Panc1 (cell line): Measurements from ENCODE around the gene COG3. TPM values are rescaled to one million over a fixed set of nuclear protein-coding genes. Genes with fewer than 3 reads are reported as not detected.

Experiments used
- ATAC-seq: fragments of 200-7000 bp; cut with Tn5 transposase; 2 replicates; pipeline ENCODE4 v1.9.1; 2020; ENCODE audit warnings: mild to moderate bottlenecking, moderate library complexity
- BruUV-seq: library from RNA; stranded (reverse); fragments of 400-500 nt; replicated peaks from 2 replicates; lab custom pipeline; 2021; lab: Mats Ljungman, UMichigan
- CTCF ChIA-PET: fragments of 300-600 bp; sonication (Branson Sonifier 250); formaldehyde crosslinking; loops from one replicate; lab custom pipeline; 2022; ENCODE audit warnings: antibody characterized with exemption; lab: Charles Lee
- POLR2A ChIA-PET: fragments of 300-600 bp; sonication (Branson Sonifier 250); formaldehyde crosslinking; loops from one replicate; lab custom pipeline; 2022; ENCODE audit warnings: antibody characterized with exemption; lab: Charles Lee
- DNase-seq: peaks from one replicate; pipeline ENCODE4 v3.0.0-alpha.2; 2010; ENCODE audit warnings: low read depth, low spot score
- H3K27ac ChIP-seq: 2 replicates; pipeline ENCODE4 v1.5.1; 2011; ENCODE audit warnings: mild to moderate bottlenecking, low read length, inconsistent platforms
- H3K27me3 ChIP-seq: fragments of 200-500 bp; sonication (Bioruptor generic); 2 replicates; pipeline ENCODE4 v1.6.0; 2014; ENCODE audit warnings: low read length, inconsistent platforms; ENCODE audit not compliant: control insufficient read depth, insufficient read depth
- H3K36me3 ChIP-seq: fragments of 200-500 bp; sonication (Bioruptor generic); 2 replicates; pipeline ENCODE4 v1.5.1; 2014; ENCODE audit warnings: inconsistent platforms, mild to moderate bottlenecking, low read length, moderate library complexity; ENCODE audit not compliant: control insufficient read depth, insufficient read depth
- H3K4me1 ChIP-seq: 2 replicates; pipeline ENCODE4 v1.5.1; 2011; ENCODE audit warnings: inconsistent platforms, mild to moderate bottlenecking, low read length, moderate library complexity; ENCODE audit not compliant: control insufficient read depth, insufficient read depth
- H3K4me3 ChIP-seq, 2 experiments: 2 replicates each; pipeline ENCODE4 v1.5.1; 2011 to 2012; ENCODE audit warnings: low read depth in 2 of 2, low read length in 2 of 2, mild to moderate bottlenecking in 2 of 2, inconsistent platforms in 1 of 2, moderate library complexity in 1 of 2
- H3K9me3 ChIP-seq: fragments of 200-500 bp; sonication (Bioruptor generic); 2 replicates; pipeline ENCODE4 v1.5.1; 2014; ENCODE audit warnings: low read depth, mild to moderate bottlenecking, inconsistent platforms, low read length, moderate library complexity; ENCODE audit not compliant: control insufficient read depth, insufficient read depth
- POLR2AphosphoS5 ChIP-seq: IDR thresholded peaks from 2 replicates; pipeline ENCODE4 v1.6.1; 2012; ENCODE audit warnings: mild to moderate bottlenecking, low read depth, low read length, moderate library complexity
- SIN3A ChIP-seq: IDR thresholded peaks from 2 replicates; pipeline ENCODE4 v1.6.1; 2012; ENCODE audit warnings: low read depth, mild to moderate bottlenecking, low read length, moderate library complexity, borderline replicate concordance; ENCODE audit not compliant: insufficient read depth
- TCF7L2 ChIP-seq: IDR thresholded peaks from 2 replicates; pipeline ENCODE4 v1.6.1; 2011; ENCODE audit warnings: mild to moderate bottlenecking, low read depth, low read length, inconsistent platforms
- in situ Hi-C: cut with HindIII; loops from 2 replicates; pipeline ENCODE4 v1.10.0; 2016; ENCODE audit warnings: low sequenced_read_pairs, low pct_unique_long_range_greater_than_20kb
- intact Hi-C: fragments of 100-400 bp; cut with micrococcal nuclease; formaldehyde crosslinking; loops from one replicate; pipeline ENCODE4 v1.10.0; 2022; ENCODE audit not compliant: unreplicated experiment
- total RNA-seq: library from RNA; stranded (reverse); gene quantifications from one replicate; pipeline ENCODE4 v1.2.1, GENCODE V29; 2021; ENCODE audit not compliant: unreplicated experiment
- TF ChIP-seq, protein P1 (sequence below), 2 experiments: IDR thresholded peaks; 2 replicates each; pipeline ENCODE4 v1.6.1; 2011 to 2012; ENCODE audit warnings: low read depth in 2 of 2, control low read depth in 1 of 2, low read length in 1 of 2, mild to moderate bottlenecking in 1 of 2, moderate library complexity in 1 of 2; ENCODE audit not compliant: insufficient read depth in 1 of 2
- TF ChIP-seq, protein P2 (sequence below): fragments of 450-650 bp; IDR thresholded peaks from 2 replicates; pipeline ENCODE4 v1.5.1; 2017; ENCODE audit warnings: mild to moderate bottlenecking

The COG3 gene
- total RNA-seq, 1 experiment from 2014 or later, result 13.6 TPM

DNA sequence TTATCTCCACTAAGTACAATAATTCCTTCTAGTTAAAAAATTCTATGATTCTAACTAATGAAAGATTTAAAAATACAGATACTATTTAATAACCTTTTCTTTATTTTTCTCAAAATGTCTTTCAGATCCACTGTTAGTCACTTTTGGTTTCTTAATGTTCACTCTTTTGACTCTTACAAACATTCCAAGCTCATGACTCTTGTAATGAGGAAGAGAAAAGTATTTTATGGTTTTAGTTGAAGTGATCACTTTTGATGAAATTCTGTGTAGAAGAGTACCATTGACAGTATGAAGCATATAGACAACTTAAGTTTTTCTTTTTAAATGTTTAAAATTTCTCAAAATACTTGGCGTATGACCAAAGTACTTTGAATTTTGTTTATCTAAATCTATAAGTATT, 27.8 kb downstream of the COG3 start:
- intact Hi-C loops, result no loop called here
- DNase-seq (no peak), ATAC-seq (no peak)
- ChIA-PET POLR2A (no interaction called here), CTCF (no interaction called here)
- BruUV-seq, result no TSS peak
- Histone ChIP-seq H3K4me3 (no peak overlapping the region), H3K36me3 (peaks cover 12% of the 10 kb centered on the region; the same call in 1 of the 2 replicates), H3K27me3 (no peaks in the 10 kb centered on the region), H3K4me1 (no peaks in the 10 kb centered on the region), H3K27ac (no peak overlapping the region), H3K9me3 (no peaks in the 10 kb centered on the region)
- in situ Hi-C loops, result no loop called here
- TF ChIP-seq, protein P1, sequence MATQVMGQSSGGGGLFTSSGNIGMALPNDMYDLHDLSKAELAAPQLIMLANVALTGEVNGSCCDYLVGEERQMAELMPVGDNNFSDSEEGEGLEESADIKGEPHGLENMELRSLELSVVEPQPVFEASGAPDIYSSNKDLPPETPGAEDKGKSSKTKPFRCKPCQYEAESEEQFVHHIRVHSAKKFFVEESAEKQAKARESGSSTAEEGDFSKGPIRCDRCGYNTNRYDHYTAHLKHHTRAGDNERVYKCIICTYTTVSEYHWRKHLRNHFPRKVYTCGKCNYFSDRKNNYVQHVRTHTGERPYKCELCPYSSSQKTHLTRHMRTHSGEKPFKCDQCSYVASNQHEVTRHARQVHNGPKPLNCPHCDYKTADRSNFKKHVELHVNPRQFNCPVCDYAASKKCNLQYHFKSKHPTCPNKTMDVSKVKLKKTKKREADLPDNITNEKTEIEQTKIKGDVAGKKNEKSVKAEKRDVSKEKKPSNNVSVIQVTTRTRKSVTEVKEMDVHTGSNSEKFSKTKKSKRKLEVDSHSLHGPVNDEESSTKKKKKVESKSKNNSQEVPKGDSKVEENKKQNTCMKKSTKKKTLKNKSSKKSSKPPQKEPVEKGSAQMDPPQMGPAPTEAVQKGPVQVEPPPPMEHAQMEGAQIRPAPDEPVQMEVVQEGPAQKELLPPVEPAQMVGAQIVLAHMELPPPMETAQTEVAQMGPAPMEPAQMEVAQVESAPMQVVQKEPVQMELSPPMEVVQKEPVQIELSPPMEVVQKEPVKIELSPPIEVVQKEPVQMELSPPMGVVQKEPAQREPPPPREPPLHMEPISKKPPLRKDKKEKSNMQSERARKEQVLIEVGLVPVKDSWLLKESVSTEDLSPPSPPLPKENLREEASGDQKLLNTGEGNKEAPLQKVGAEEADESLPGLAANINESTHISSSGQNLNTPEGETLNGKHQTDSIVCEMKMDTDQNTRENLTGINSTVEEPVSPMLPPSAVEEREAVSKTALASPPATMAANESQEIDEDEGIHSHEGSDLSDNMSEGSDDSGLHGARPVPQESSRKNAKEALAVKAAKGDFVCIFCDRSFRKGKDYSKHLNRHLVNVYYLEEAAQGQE (IDR thresholded peaks at IDR 0.05; ENCODE audit: insufficient read depth in 1 of 2, low read depth in 2 of 2, low read length in 1 of 2), result no peak
- TF ChIP-seq TCF7L2 (no peak), POLR2AphosphoS5 (no peak), SIN3A (no peak)
- TF ChIP-seq, protein P2, sequence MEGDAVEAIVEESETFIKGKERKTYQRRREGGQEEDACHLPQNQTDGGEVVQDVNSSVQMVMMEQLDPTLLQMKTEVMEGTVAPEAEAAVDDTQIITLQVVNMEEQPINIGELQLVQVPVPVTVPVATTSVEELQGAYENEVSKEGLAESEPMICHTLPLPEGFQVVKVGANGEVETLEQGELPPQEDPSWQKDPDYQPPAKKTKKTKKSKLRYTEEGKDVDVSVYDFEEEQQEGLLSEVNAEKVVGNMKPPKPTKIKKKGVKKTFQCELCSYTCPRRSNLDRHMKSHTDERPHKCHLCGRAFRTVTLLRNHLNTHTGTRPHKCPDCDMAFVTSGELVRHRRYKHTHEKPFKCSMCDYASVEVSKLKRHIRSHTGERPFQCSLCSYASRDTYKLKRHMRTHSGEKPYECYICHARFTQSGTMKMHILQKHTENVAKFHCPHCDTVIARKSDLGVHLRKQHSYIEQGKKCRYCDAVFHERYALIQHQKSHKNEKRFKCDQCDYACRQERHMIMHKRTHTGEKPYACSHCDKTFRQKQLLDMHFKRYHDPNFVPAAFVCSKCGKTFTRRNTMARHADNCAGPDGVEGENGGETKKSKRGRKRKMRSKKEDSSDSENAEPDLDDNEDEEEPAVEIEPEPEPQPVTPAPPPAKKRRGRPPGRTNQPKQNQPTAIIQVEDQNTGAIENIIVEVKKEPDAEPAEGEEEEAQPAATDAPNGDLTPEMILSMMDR, result no peak

DNA sequence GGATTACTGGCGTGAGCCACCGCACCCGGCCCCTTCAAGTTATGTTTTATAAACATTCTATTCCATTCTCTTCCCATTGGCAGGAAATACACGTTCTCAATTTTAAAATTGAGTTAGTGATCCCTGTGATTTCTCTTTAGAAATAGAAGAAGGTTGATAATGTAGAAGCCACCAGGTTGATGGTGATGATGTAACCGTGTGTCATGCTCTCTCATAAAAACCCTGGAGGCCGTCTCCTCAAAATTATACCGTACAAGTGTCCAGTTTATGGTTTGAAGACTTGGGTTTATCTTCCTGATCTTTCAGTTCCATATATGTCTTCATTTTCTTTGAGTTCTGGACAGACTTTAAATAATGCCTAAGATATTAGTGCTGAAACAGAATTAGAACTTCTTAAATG, 32.2 kb downstream of the COG3 start:
- Histone ChIP-seq H3K4me3 (no peak overlapping the region), H3K4me1 (no peaks in the 10 kb centered on the region), H3K36me3 (no peaks in the 10 kb centered on the region; the same call in 1 of the 2 replicates), H3K9me3 (no peaks in the 10 kb centered on the region), H3K27me3 (no peaks in the 10 kb centered on the region), H3K27ac (no peak overlapping the region)
- ATAC-seq (no peak), DNase-seq (no peak)
- intact Hi-C loops, result no loop called here
- no TSS peak for BruUV-seq
- CTCF ChIA-PET, result no interaction called here
- TF ChIP-seq SIN3A (no peak), TCF7L2 (no peak)
- POLR2A ChIA-PET, result interaction anchor here (0.6 kb wide), 1 partner anchor 213 kb away, joined by 3 read pairs; no protein-coding TSS in a partner anchor
- in situ Hi-C loops, result no loop called here

DNA sequence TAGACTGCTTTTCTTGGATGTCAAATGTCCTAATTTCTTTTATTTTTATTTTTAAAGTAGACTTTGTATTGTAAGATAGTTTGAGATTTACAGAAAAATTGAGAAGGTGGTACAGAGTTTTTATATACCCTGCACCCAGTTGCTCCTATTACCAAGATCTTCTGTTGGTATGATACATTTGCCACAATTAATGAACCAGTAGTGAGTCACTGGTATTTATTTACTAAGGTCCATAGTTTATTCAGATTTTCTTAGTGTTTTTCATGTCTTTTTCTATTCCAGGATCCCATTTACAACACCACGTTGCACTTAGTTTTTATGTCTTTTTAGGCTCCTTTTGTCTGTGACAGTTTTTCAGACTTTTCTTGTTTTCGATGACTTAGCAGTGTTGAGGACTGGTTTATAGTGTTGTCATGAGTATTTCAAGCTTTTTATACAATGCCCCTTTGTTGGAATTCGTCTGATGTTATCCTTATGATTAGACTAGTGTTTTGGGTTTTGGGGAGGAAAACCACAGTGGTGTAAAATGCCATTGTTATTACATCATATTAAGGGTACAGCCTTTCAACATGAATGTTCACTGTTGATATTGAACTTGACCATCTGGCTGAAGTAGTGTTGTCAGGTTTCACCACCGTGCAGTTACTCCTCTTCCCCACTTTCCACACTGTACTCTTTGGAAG, 35.9 kb downstream of the COG3 start:
- Histone ChIP-seq H3K9me3 (no peaks in the 10 kb centered on the region), H3K27ac (no peak overlapping the region; the same call in 1 of the 2 replicates), H3K4me1 (no peaks in the 10 kb centered on the region), H3K27me3 (no peaks in the 10 kb centered on the region), H3K36me3 (peaks cover 3% of the 10 kb centered on the region; the same call in 1 of the 2 replicates), H3K4me3 (no peak overlapping the region)
- CTCF ChIA-PET, result no interaction called here
- intact Hi-C loops (no loop called here), in situ Hi-C loops (no loop called here)
- ATAC-seq (no peak), DNase-seq (no peak)
- POLR2A ChIA-PET, result no interaction called here
- BruUV-seq, result no TSS peak
- TF ChIP-seq POLR2AphosphoS5, result no peak
- TF ChIP-seq, protein P1 (IDR thresholded peaks at IDR 0.05; ENCODE audit: insufficient read depth in 1 of 2, low read depth in 2 of 2, low read length in 1 of 2), result no peak
- no peak for TF ChIP-seq TCF7L2
- TF ChIP-seq, protein P2, result no peak
- no peak for TF ChIP-seq SIN3A
